Measurements from ENCODE around the gene ATP5F1E.
"Not testable (repeated sequence)": the region's sequence is repeated elsewhere in the genome, so short reads cannot be mapped to it uniquely, and the experiment has no call there.

ATP5F1E gene

DNA sequence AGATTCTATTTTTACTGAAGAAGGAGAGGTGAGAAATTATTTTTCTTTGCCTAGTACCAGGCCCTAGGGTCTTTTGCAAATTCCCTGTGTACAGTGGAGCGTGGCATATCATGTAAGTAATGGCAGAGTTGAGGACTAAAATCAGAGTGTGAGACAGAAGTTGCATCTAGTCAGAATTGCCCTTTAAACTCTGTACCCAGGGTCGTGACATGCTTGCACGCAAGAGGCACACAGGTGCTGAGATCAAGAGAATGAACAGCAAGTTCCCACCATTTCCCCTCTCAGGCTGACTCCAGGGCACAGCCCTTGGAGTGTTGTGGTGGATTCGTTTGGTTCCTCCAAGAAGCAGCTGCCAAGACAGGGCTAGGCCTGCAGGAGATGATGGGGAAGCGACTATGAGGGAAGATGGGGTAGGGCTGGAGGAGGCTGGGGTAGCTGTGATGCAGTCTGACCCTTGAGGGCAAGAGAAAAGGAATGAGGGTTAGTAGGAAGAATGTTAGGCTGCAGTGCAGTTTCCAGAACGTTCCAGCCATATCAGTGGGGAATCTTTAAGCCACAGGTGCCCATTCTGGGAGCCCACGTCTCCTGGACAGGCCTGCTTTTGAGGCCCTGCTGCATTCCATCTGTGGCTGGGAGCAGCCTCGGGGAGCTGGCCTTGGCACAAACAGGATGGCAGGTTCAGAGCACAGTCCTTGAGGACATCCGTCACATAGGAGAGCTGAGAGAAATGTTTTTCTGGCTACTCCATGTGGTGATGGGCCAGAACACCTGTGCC lies 44.2 kb downstream of the ATP5F1E start:
- DNase-seq: no peak

- DNase-seq: no peak
Measured at GRCh38 chr20:58986968-58987517, 45.1 kb downstream of the ATP5F1E start.

- DNase-seq: no peak
Measured at GRCh38 chr20:58986286-58986967, 45.7 kb downstream of the ATP5F1E start.

DNA sequence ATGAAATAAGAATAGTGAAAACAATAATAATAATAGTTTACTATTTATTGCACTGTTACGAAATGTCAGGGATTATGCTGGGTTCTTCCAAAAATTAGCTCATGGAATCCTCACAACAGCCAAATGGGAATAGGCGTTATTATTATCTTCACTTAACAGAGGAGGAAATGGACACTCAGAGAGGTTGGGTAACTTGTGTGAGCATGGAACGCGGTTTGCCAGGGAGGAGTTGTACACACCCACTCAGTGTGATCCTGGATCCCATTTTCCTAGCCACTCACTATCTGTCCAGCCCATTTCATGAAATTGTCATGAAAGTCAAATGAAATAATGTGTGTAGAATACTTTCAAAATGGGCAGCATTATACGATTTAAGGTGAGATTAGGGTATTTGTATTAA lies 46.5 kb downstream of the ATP5F1E start:
- DNase-seq: no peak

DNA sequence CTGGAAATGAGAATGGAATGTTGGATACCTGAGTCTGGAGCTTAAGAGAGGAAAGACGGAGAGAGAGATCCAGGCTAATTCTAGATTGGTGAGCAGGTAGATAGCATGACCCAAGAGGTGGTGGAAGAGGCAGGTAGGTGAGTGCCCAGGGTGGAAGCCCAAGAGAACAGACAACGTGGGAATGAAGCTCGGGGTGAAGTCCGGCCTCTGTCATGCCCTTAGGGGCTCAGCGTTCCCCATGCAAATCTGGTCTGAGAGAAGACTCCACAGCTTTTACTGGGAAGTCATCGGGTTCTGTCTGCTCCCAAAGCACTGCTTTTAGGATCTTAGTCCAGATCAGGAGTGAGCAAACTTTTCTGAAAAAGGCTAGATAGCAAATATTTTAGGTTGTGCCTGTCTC lies 47.4 kb downstream of the ATP5F1E start:
- no peak for DNase-seq

- DNase-seq: not testable (repeated sequence)
Measured at GRCh38 chr20:58983115-58983468, 49.0 kb downstream of the ATP5F1E start.

GRCh38 chr20:58982406-58983114 lies 49.6 kb downstream of the ATP5F1E start:
- no peak for DNase-seq

DNA sequence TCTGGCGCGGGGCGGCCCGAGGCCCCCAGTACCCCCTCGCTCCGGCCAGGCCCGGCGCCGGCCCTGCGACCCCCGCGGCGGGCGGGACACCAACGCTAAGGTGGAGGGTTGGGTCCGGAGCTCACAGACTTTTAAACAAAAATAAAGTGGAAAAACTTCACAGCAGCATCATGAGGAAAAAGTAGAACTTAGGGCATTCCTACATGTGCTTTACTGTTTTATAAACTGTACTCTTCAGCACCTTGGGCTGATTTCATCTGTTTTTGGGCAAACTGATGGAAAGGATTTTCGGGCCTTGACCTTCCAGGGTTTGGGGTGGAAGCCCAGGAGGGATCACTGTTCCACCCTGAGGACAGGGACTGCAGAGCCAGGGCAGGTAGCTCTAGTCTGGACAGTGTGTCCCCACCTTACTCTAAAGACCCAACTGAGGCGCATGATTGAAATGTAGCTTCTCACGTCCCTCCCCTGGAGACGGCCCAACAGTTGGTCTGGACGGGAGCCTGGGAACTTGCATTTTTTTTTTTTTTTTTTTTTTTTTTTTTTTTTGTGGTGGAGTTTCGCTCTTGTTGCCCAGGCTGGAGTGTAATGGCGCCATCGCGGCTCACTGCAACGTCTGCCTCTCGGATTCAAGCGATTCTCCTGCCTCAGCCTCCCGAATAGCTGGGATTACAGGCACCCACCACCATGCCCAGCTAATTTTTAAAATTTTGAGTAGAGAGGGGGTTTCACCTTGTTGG lies 50.3 kb downstream of the ATP5F1E start:
- DNase-seq: no peak

DNA sequence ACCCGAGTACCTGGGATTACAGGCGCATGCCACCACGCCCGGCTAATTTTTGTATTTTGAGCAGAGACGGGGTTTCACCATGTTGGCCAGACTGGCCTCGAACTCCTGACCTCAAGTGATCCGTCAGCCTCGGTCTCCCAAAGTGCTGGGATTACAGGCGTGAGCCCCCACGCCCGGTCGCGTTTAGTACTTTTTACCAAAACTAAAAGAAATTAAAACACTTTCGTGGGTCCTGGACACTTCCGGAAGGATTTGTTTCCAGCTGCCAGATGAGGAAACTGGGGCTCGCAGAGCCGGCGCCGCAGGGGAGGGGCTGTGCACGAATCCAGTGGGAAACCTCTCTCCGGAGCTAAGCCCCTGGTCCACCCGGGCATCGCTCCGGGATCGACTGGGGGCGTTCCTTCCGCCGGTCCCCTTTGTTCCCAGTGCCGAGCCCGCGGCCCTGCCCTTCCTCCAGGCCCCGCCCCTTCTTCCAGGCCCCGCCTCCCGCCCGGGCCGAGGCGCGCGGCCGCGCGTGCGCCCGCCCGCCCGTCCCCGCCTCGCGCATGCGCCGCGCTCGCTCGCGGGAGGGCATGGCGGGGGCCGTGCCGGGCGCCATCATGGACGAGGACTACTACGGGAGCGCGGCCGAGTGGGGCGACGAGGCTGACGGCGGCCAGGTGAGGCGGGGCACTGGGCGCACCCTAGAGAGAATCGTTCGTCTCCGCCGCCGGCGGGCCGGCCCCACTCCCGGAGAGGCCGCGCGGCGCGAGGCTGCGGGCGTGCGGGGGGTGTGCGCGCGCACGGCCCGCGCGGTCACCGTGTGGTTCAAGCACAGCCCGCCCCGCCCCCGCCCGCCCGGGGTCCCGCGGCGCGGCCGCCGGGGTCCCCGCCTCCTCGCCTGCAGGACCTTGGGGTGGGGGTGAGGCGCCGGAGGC lies 51.2 kb downstream of the ATP5F1E start, which contains the start of gene NELFCD:
TSS of gene NELFCD (plus strand) at position 546 of the 917 bp plus-strand sequence. CDS start at position 600, 54 bp downstream.
- DNase-seq: peak; percentile 94

GRCh38 chr20:58978351-58979190 lies 53.6 kb downstream of the ATP5F1E start:
- no peak for DNase-seq

DNA sequence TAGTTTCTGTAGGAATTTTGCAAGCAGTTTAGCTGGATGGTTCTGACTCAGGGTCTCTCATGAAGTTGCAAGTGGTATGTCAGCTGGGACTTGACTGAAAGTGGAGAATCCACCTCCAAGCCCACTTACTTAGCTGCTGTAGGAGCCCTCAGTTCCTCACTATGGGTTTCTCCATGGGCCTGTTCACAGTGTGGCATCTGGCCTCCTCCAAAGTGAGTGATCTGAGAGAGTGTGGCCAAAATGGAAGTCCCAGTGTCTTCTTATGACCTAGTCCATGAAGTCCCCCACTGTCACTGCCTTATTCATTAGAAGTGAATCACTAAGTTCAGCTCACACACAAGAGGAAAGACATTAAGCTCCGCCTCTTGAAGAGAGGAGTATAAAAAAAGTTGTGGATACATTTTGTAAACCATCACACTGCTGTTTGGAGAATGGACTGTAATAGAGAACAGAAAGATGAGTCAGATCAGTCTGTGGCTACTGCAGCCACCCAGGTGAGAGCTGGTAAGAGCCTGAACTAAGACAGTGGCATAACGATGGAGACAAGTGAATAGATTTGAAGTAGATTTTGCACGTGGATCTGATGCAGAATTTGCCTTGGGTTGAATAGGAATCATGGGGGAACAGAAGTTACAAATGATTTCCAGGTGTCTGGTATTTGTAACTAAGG lies 55.9 kb downstream of the ATP5F1E start:
- no peak for DNase-seq
